Immature natural killer cell (primary cell): ENCODE data around the gene ANKMY1. TPM values are rescaled to one million over a fixed set of nuclear protein-coding genes. Genes with fewer than 3 reads are reported as not detected.

Experiments used
- DNase-seq, 3 donors: peaks; one replicate each; pipeline ENCODE4 v3.0.0; 2022; ENCODE audit warnings: mixed read lengths in 1 of 3
- H3K27ac Mint-ChIP-seq, 6 donors: one replicate each; pipeline ENCODE4 v1.8.0; 2020; ENCODE audit warnings: mixed read lengths in 6 of 6, mild to moderate bottlenecking in 5 of 6, inconsistent platforms in 4 of 6, moderate library complexity in 3 of 6
- H3K27me3 Mint-ChIP-seq, 3 donors: one replicate each; pipeline ENCODE4 v1.8.0; 2020 to 2021; ENCODE audit warnings: low read depth in 3 of 3, mild to moderate bottlenecking in 3 of 3, mixed read lengths in 3 of 3, moderate library complexity in 3 of 3, inconsistent platforms in 1 of 3
- H3K36me3 Mint-ChIP-seq, 3 donors: one replicate each; pipeline ENCODE4 v1.8.0; 2020; ENCODE audit warnings: mixed read lengths in 3 of 3, inconsistent platforms in 2 of 3, mild to moderate bottlenecking in 2 of 3
- H3K4me1 Mint-ChIP-seq, 2 donors: one replicate each; pipeline ENCODE4 v1.8.0; 2020; ENCODE audit warnings: inconsistent platforms in 2 of 2, mild to moderate bottlenecking in 2 of 2, mixed read lengths in 2 of 2, moderate library complexity in 1 of 2
- H3K4me3 Mint-ChIP-seq, 5 donors: one replicate each; pipeline ENCODE4 v1.8.0; 2020; ENCODE audit warnings: mild to moderate bottlenecking in 5 of 5, mixed read lengths in 5 of 5, inconsistent platforms in 3 of 5, moderate library complexity in 3 of 5
- H3K9me3 Mint-ChIP-seq, 6 donors: one replicate each; pipeline ENCODE4 v1.8.0; 2020; ENCODE audit warnings: mild to moderate bottlenecking in 6 of 6, mixed read lengths in 6 of 6, inconsistent platforms in 4 of 6, moderate library complexity in 3 of 6
- polyA plus RNA-seq, 3 donors: library from polyadenylated mRNA; unstranded; fragments of 300-500 nt; fragmentation: Illumina TruSeq; gene quantifications; one replicate each; pipeline ENCODE4 v1.2.3, GENCODE V29; 2021

ANKMY1 gene
- polyA plus RNA-seq, 3 donors from 2014 or later, result 5.6 to 12.4 (median 7.3) TPM

GRCh38 chr2:240581811-240582210 is 24.0 kb upstream of the ANKMY1 start:
- H3K27me3 Mint-ChIP-seq, result peaks cover 0 to 11% (median 3%) of the 10 kb centered on the region in 3 donors

GRCh38 chr2:240579771-240580614 is 22.2 kb upstream of the ANKMY1 start:
- Mint-ChIP-seq H3K4me1 (peaks cover 38 to 58% of the 10 kb centered on the region in 2 donors), H3K9me3 (no peaks in the 10 kb centered on the region), H3K36me3 (peaks cover 3 to 8% (median 5%) of the 10 kb centered on the region in 3 donors), H3K4me3 (peak overlapping the region in 3 of 5 donors; percentile 44 to 54 (median 52)), H3K27ac (peak overlapping the region; percentile 49 to 80 (median 72)), H3K27me3 (peaks cover 0 to 7% (median 3%) of the 10 kb centered on the region in 3 donors)
- DNase-seq, result peak in 1 of 3 donors; percentile 55

More at GRCh38 chr2:240581811-240582210, 24.0 kb upstream of the ANKMY1 start:
- peaks cover 49 to 70% of the 10 kb centered on the region in 2 donors for H3K4me1 Mint-ChIP-seq
- no peak overlapping the region for H3K4me3 Mint-ChIP-seq
- no peak for DNase-seq
- H3K27ac Mint-ChIP-seq, result peak overlapping the region in 1 of 6 donors; percentile 18
- peaks cover 3 to 8% (median 5%) of the 10 kb centered on the region in 3 donors for H3K36me3 Mint-ChIP-seq
- H3K9me3 Mint-ChIP-seq, result no peaks in the 10 kb centered on the region

- peak overlapping the region in 2 of 5 donors; percentile 40 to 46 for H3K4me3 Mint-ChIP-seq
Observed at GRCh38 chr2:240579071-240579762, 21.4 kb upstream of the ANKMY1 start.

GRCh38 chr2:240578488-240578887 is 20.7 kb upstream of the ANKMY1 start:
- Mint-ChIP-seq H3K27me3 (peaks cover 0 to 7% (median 3%) of the 10 kb centered on the region in 3 donors), H3K36me3 (peaks cover 3 to 8% (median 5%) of the 10 kb centered on the region in 3 donors), H3K27ac (peak overlapping the region in 1 of 6 donors; percentile 72), H3K4me3 (no peak overlapping the region), H3K9me3 (no peaks in the 10 kb centered on the region), H3K4me1 (peaks cover 30 to 47% of the 10 kb centered on the region in 2 donors)
- no peak for DNase-seq

More at GRCh38 chr2:240579071-240579762, 21.4 kb upstream of the ANKMY1 start:
- no peak for DNase-seq
- no peaks in the 10 kb centered on the region for H3K9me3 Mint-ChIP-seq
- H3K27ac Mint-ChIP-seq, result peak overlapping the region; percentile 49 to 80 (median 72)
- peaks cover 30 to 50% of the 10 kb centered on the region in 2 donors for H3K4me1 Mint-ChIP-seq
- peaks cover 3 to 8% (median 5%) of the 10 kb centered on the region in 3 donors for H3K36me3 Mint-ChIP-seq
- peaks cover 0 to 7% (median 3%) of the 10 kb centered on the region in 3 donors for H3K27me3 Mint-ChIP-seq

- no peaks in the 10 kb centered on the region for H3K9me3 Mint-ChIP-seq
- H3K27ac Mint-ChIP-seq, result no peak overlapping the region
- no peak overlapping the region for H3K4me3 Mint-ChIP-seq
- peaks cover 0 to 7% (median 3%) of the 10 kb centered on the region in 3 donors for H3K27me3 Mint-ChIP-seq
- peaks cover 26 to 43% of the 10 kb centered on the region in 2 donors for H3K4me1 Mint-ChIP-seq
- H3K36me3 Mint-ChIP-seq, result peaks cover 3 to 8% (median 5%) of the 10 kb centered on the region in 3 donors
- DNase-seq, result no peak
Observed at GRCh38 chr2:240578110-240578450, 20.3 kb upstream of the ANKMY1 start.

GRCh38 chr2:240577281-240578109 is 19.7 kb upstream of the ANKMY1 start:
- Mint-ChIP-seq H3K36me3 (peaks cover 3 to 8% (median 5%) of the 10 kb centered on the region in 3 donors), H3K9me3 (no peaks in the 10 kb centered on the region), H3K27me3 (peaks cover 0 to 7% (median 3%) of the 10 kb centered on the region in 3 donors), H3K4me3 (no peak overlapping the region), H3K4me1 (peaks cover 24 to 37% of the 10 kb centered on the region in 2 donors), H3K27ac (no peak overlapping the region)
- no peak for DNase-seq

- H3K4me1 Mint-ChIP-seq, result peaks cover 27 to 34% of the 10 kb centered on the region in 2 donors
- no peak overlapping the region for H3K27ac Mint-ChIP-seq
- no peaks in the 10 kb centered on the region for H3K9me3 Mint-ChIP-seq
- H3K4me3 Mint-ChIP-seq, result no peak overlapping the region
- H3K36me3 Mint-ChIP-seq, result peaks cover 3 to 8% (median 5%) of the 10 kb centered on the region in 3 donors
- peaks cover 0 to 9% (median 3%) of the 10 kb centered on the region in 3 donors for H3K27me3 Mint-ChIP-seq
- DNase-seq, result no peak
Observed at GRCh38 chr2:240576436-240577205, 18.8 kb upstream of the ANKMY1 start.

- H3K27ac Mint-ChIP-seq, result peak overlapping the region in 2 of 6 donors; percentile 34 to 39
- no peak overlapping the region for H3K4me3 Mint-ChIP-seq
- H3K36me3 Mint-ChIP-seq, result peaks cover 3 to 8% (median 5%) of the 10 kb centered on the region in 3 donors
- H3K27me3 Mint-ChIP-seq, result peaks cover 0 to 8% (median 3%) of the 10 kb centered on the region in 3 donors
- DNase-seq, result no peak
- no peaks in the 10 kb centered on the region for H3K9me3 Mint-ChIP-seq
- peaks cover 32 to 35% of the 10 kb centered on the region in 2 donors for H3K4me1 Mint-ChIP-seq
Observed at GRCh38 chr2:240576036-240576435, 18.2 kb upstream of the ANKMY1 start.

- Mint-ChIP-seq H3K36me3 (peaks cover 3 to 5% (median 5%) of the 10 kb centered on the region in 3 donors), H3K27me3 (peaks cover 0 to 8% (median 3%) of the 10 kb centered on the region in 3 donors), H3K4me1 (peaks cover 35% of the 10 kb centered on the region in 2 donors), H3K4me3 (no peak overlapping the region), H3K27ac (peak overlapping the region in 1 of 6 donors; percentile 39), H3K9me3 (no peaks in the 10 kb centered on the region)
- DNase-seq, result no peak
Observed at GRCh38 chr2:240575101-240575965, 17.5 kb upstream of the ANKMY1 start.

GRCh38 chr2:240574386-240575100 is 16.8 kb upstream of the ANKMY1 start:
- peaks cover 0 to under 1% (median 0%) of the 10 kb centered on the region in 3 donors for H3K36me3 Mint-ChIP-seq
- peaks cover 35 to 36% of the 10 kb centered on the region in 2 donors for H3K4me1 Mint-ChIP-seq
- H3K4me3 Mint-ChIP-seq, result no peak overlapping the region
- no peak for DNase-seq
- H3K27me3 Mint-ChIP-seq, result peaks cover 0 to 8% (median 3%) of the 10 kb centered on the region in 3 donors
- no peaks in the 10 kb centered on the region for H3K9me3 Mint-ChIP-seq
- no peak overlapping the region for H3K27ac Mint-ChIP-seq

- no peak overlapping the region for H3K4me3 Mint-ChIP-seq
- no peak for DNase-seq
- peaks cover 33% of the 10 kb centered on the region in 2 donors for H3K4me1 Mint-ChIP-seq
- H3K27ac Mint-ChIP-seq, result no peak overlapping the region
- H3K9me3 Mint-ChIP-seq, result no peaks in the 10 kb centered on the region
- no peaks in the 10 kb centered on the region for H3K36me3 Mint-ChIP-seq
- peaks cover 0 to 8% (median 2%) of the 10 kb centered on the region in 3 donors for H3K27me3 Mint-ChIP-seq
Observed at GRCh38 chr2:240573516-240574385, 16.0 kb upstream of the ANKMY1 start.
